CD14-positive monocyte (primary cell): ENCODE results near the gene IL16. TPM values are rescaled to one million over a fixed set of nuclear protein-coding genes. Genes with fewer than 3 reads are reported as not detected.

Experiments
- DNase-seq, 3 donors: peaks; one replicate each; pipeline ENCODE4 v3.0.0-alpha.2; 2011 to 2022
- H2AFZ ChIP-seq: 2 replicates; pipeline ENCODE4 v1.6.0; 2012; ENCODE audit warnings: mild to moderate bottlenecking, low read depth, low read length, inconsistent platforms; ENCODE audit not compliant: insufficient read depth, poor library complexity, severe bottlenecking
- H3K27ac ChIP-seq, 2 donors: 1 replicate in 1 of 2; 2 replicates in 1 of 2; pipeline ENCODE4 v1.5.1; 2012 to 2013; ENCODE audit warnings: low read length in 2 of 2, control low read depth in 1 of 2, inconsistent platforms in 1 of 2, low read depth in 1 of 2, mild to moderate bottlenecking in 1 of 2
- H3K27me3 ChIP-seq, 2 donors: one replicate each; pipeline versions ENCODE4 v1.6.0 to v1.6.1; 2011 to 2013; ENCODE audit warnings: low read length in 2 of 2; ENCODE audit not compliant: control insufficient read depth in 2 of 2, insufficient read depth in 2 of 2
- H3K36me3 ChIP-seq, 2 donors: replicated peaks in 1 of 2; 1 replicate in 1 of 2; 2 replicates in 1 of 2; pipeline versions ENCODE4 v1.5.1 to v1.6.1; 2012 to 2013; ENCODE audit warnings: low read length in 2 of 2, control low read depth in 1 of 2, inconsistent platforms in 1 of 2, mild to moderate bottlenecking in 1 of 2; ENCODE audit not compliant: insufficient read depth in 2 of 2, control insufficient read depth in 1 of 2
- H3K4me1 ChIP-seq, 2 donors: 1 replicate in 1 of 2; 2 replicates in 1 of 2; pipeline versions ENCODE4 v1.5.1 to v1.6.1; 2012 to 2013; ENCODE audit warnings: low read length in 2 of 2, control low read depth in 1 of 2, inconsistent platforms in 1 of 2, mild to moderate bottlenecking in 1 of 2, moderate library complexity in 1 of 2; ENCODE audit not compliant: insufficient read depth in 2 of 2, control insufficient read depth in 1 of 2
- H3K4me2 ChIP-seq: replicated peaks from 2 replicates; pipeline ENCODE3; 2012; ENCODE audit warnings: low read length, moderate library complexity, mild to moderate bottlenecking; ENCODE audit not compliant: poor library complexity, severe bottlenecking; ENCODE audit errors: extremely low read depth
- H3K4me3 ChIP-seq, 3 experiments: fragments of 200-600 bp in 1 of 3; sonication (generic) in 1 of 3; replicated peaks in 1 of 3; 1 replicate in 2 of 3; 2 replicates in 1 of 3; pipeline ENCODE4 v1.5.1; 2011 to 2013; ENCODE audit warnings: low read length in 3 of 3, mild to moderate bottlenecking in 3 of 3, control low read depth in 2 of 3, low read depth in 2 of 3, inconsistent platforms in 1 of 3, moderate library complexity in 1 of 3
- H3K79me2 ChIP-seq: 2 replicates; pipeline ENCODE4 v1.6.0; 2012; ENCODE audit warnings: mild to moderate bottlenecking, control low read depth, inconsistent platforms, low read length, moderate library complexity; ENCODE audit not compliant: insufficient read depth
- H3K9ac ChIP-seq: 2 replicates; pipeline ENCODE4 v1.6.0; 2017; ENCODE audit warnings: low read length, mild to moderate bottlenecking; ENCODE audit not compliant: insufficient read depth, poor library complexity, severe bottlenecking
- H3K9me3 ChIP-seq, 2 donors: replicated peaks in 1 of 2; 1 replicate in 1 of 2; 2 replicates in 1 of 2; pipeline versions ENCODE4 v1.5.1 to v1.6.1; 2012 to 2013; ENCODE audit warnings: low read length in 2 of 2, control low read depth in 1 of 2; ENCODE audit not compliant: control insufficient read depth in 1 of 2, insufficient read depth in 1 of 2
- H4K20me1 ChIP-seq: 2 replicates; pipeline ENCODE4 v1.6.0; 2012; ENCODE audit warnings: mild to moderate bottlenecking, low read length, control low read depth, moderate library complexity; ENCODE audit not compliant: insufficient read depth
- H3K27ac Mint-ChIP-seq, 7 donors: one replicate each; pipeline ENCODE4 v1.8.0; 2020; ENCODE audit warnings: mild to moderate bottlenecking in 7 of 7, mixed read lengths in 7 of 7, moderate library complexity in 6 of 7, inconsistent platforms in 2 of 7
- H3K27me3 Mint-ChIP-seq, 3 donors: one replicate each; pipeline ENCODE4 v1.8.0; 2021 to 2022; ENCODE audit warnings: low read depth in 3 of 3, mild to moderate bottlenecking in 3 of 3, mixed read lengths in 3 of 3, moderate library complexity in 3 of 3, inconsistent platforms in 1 of 3
- H3K36me3 Mint-ChIP-seq, 2 donors: one replicate each; pipeline ENCODE4 v1.8.0; 2020; ENCODE audit warnings: mixed read lengths in 2 of 2, inconsistent platforms in 1 of 2, mild to moderate bottlenecking in 1 of 2
- H3K4me1 Mint-ChIP-seq: one replicate; pipeline ENCODE4 v1.8.0; 2020; ENCODE audit warnings: mild to moderate bottlenecking, mixed read lengths
- H3K4me3 Mint-ChIP-seq, 2 donors: one replicate each; pipeline ENCODE4 v1.8.0; 2020; ENCODE audit warnings: mild to moderate bottlenecking in 2 of 2, mixed read lengths in 2 of 2, moderate library complexity in 1 of 2
- H3K9me3 Mint-ChIP-seq, 7 donors: one replicate each; pipeline ENCODE4 v1.8.0; 2020 to 2022; ENCODE audit warnings: mixed read lengths in 7 of 7, mild to moderate bottlenecking in 6 of 7, moderate library complexity in 6 of 7, inconsistent platforms in 2 of 7
- CTCF ChIP-seq: fragments of 200-600 bp; IDR thresholded peaks from one replicate; pipeline ENCODE4 v1.8.0; 2022; ENCODE audit warnings: antibody characterized with exemption, mild to moderate bottlenecking
- WGBS: methylation state at CpG from one replicate; pipeline ENCODE4 v1.1.5; 2013; ENCODE audit warnings: missing lambda C conversion rate; ENCODE audit not compliant: insufficient coverage; 5-methylcytosine and 5-hydroxymethylcytosine counted together
- intact Hi-C, 2 donors: fragments of 100-400 bp; cut with micrococcal nuclease; formaldehyde crosslinking; loops; one replicate each; pipeline versions ENCODE4 v1.15.0 to v1.15.1; 2023
- polyA plus RNA-seq, 3 donors: library from polyadenylated mRNA; depleted of rRNA in 1 of 3; unstranded in 2 of 3; stranded (reverse) in 1 of 3; fragments of 300-500 nt in 2 of 3; fragments of >200 nt in 1 of 3; fragmentation: Illumina TruSeq in 2 of 3; gene quantifications; 1 replicate in 2 of 3; 2 replicates in 1 of 3; pipeline ENCODE4 v1.2.3, GENCODE V29; 2012 to 2021

Gene IL16
- polyA plus RNA-seq, 3 donors = 64.8 to 95.1 (median 71.5) TPM

DNA sequence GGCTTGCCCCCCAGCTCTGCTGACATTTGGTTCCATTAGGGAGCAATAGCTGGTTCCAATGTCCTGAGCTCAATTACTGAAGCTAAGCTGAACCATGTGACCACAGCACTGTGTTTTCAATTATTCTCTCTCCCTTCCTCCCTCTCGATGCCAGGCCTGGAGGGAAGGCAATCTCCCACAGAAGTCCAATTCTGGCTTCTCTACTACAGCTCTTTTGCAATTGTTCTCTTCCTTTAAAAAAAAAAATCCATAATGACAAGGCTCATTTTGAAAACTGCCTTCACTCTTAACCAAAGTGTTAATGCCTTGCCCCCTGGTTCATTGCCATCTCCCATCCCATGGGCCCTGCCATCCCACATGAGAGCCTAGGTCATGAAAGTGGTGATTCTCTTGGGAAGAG is 24.8 kb downstream of the IL16 start:
- no peak for TF ChIP-seq CTCF
- Histone ChIP-seq H3K9me3 (no peaks in the 10 kb centered on the region), H3K79me2 (no peaks in the 10 kb centered on the region), H3K36me3 (no peaks in the 10 kb centered on the region), H4K20me1 (no peaks in the 10 kb centered on the region), H3K27me3 (no peaks in the 10 kb centered on the region), H3K9ac (no peak overlapping the region), H3K27ac (no peak overlapping the region), H3K4me3 (no peak overlapping the region), H3K4me1 (no peaks in the 10 kb centered on the region), H2AFZ (no peak overlapping the region), H3K4me2 (no peak overlapping the region)
- H3K36me3 Mint-ChIP-seq = no peaks in the 10 kb centered on the region
- H3K4me3 Mint-ChIP-seq = no peak overlapping the region
- intact Hi-C loops = loop anchor here in 1 of 2 donors (5.0 kb wide), 1 partner anchor 39 kb away; no protein-coding TSS in a partner anchor
- no peaks in the 10 kb centered on the region for H3K9me3 Mint-ChIP-seq
- H3K27ac Mint-ChIP-seq = no peak overlapping the region
- DNase-seq = no peak
- H3K4me1 Mint-ChIP-seq = peaks cover 6% of the 10 kb centered on the region
- H3K27me3 Mint-ChIP-seq = peaks cover 0 to 2% (median 0%) of the 10 kb centered on the region in 3 donors
- 11% methylated on average over 1 of the region's 1 CpG for WGBS

DNA sequence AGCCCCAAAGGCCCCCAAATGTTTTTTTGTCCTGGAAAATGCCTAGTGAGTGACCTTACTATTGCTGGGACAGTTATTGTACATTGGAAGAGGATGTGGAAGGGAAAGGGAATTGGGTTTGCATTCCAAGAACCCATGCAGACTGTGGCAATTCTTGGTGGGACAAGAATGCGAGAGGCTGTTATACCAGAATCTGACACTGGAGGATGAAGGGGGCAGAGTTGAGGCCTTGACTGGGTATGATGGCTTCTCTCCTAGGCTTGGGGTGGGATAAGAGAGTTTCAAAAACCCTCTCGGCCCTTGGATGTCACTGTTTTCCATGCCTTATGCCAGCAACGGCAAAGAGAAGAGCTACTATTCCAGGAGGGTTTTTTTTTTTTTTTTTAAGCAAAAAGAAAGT is 25.3 kb downstream of the IL16 start:
- Histone ChIP-seq H3K9ac (no peak overlapping the region), H3K27ac (no peak overlapping the region), H3K4me2 (no peak overlapping the region), H3K79me2 (no peaks in the 10 kb centered on the region), H3K36me3 (no peaks in the 10 kb centered on the region), H2AFZ (no peak overlapping the region), H4K20me1 (no peaks in the 10 kb centered on the region), H3K4me1 (no peaks in the 10 kb centered on the region), H3K27me3 (no peaks in the 10 kb centered on the region), H3K9me3 (no peaks in the 10 kb centered on the region), H3K4me3 (no peak overlapping the region)
- Mint-ChIP-seq H3K36me3 (no peaks in the 10 kb centered on the region), H3K27ac (no peak overlapping the region), H3K9me3 (no peaks in the 10 kb centered on the region), H3K4me1 (peaks cover 6% of the 10 kb centered on the region), H3K4me3 (no peak overlapping the region), H3K27me3 (peaks cover 0 to 2% (median 0%) of the 10 kb centered on the region in 3 donors)
- DNase-seq = no peak
- WGBS = 100% methylated on average over 1 of the region's 3 CpGs
- no peak for TF ChIP-seq CTCF
- intact Hi-C loops = loop anchor here in 1 of 2 donors (5.0 kb wide), 1 partner anchor 40 kb away; no protein-coding TSS in a partner anchor
